Measurements from ENCODE around the gene DYRK1B. TPM values are rescaled to one million over a fixed set of nuclear protein-coding genes. Genes with fewer than 3 reads are reported as not detected.

The DYRK1B gene
- total RNA-seq, 1 experiment from 2014 or later, result 322 TPM

GRCh38 chr19:39818626-39819097 lies 15.3 kb downstream of the DYRK1B start:
- TF ChIP-seq SIN3A (IDR thresholded peaks at IDR 0.05; ENCODE audit: borderline replicate concordance, insufficient read depth, low read depth, low read length) (no peak), CTCF (IDR thresholded peaks at IDR 0.05) (no peak), TCF7L2 (IDR thresholded peaks at IDR 0.05; ENCODE audit: low read depth, low read length) (no peak), POLR2AphosphoS5 (IDR thresholded peaks at IDR 0.05; ENCODE audit: low read depth, low read length) (no peak), REST (IDR thresholded peaks at IDR 0.05; ENCODE audit: insufficient read depth in 1 of 2, low read depth in 2 of 2, low read length in 1 of 2) (no peak)
- no peak overlapping the region for H3K4me3 ChIP-seq (ENCODE audit: low read depth in 2 of 2, low read length in 2 of 2)
- H3K27ac ChIP-seq (ENCODE audit: low read length), result no peak overlapping the region
- ATAC-seq (0 out of 2 replicates have a peak, but pooled peaks have one; percentile 0), DNase-seq (ENCODE audit: low read depth, low spot score) (no peak)
- H3K36me3 ChIP-seq (ENCODE audit: control insufficient read depth, insufficient read depth, low read length), result no peaks in the 10 kb centered on the region
- in situ Hi-C loops (cut with HindIII; ENCODE audit: low pct_unique_long_range_greater_than_20kb, low sequenced_read_pairs), result no loop called here
- no TSS peak for BruUV-seq (replicated peaks)
- H3K4me1 ChIP-seq (ENCODE audit: control insufficient read depth, insufficient read depth, low read length), result peaks cover 4% of the 10 kb centered on the region
- ChIA-PET POLR2A (interaction anchor here (0.6 to 2.1 kb wide), 6 partner anchors 15 to 383 kb away, joined by 3 to 16 read pairs (median 5); partner anchors contain the start of genes DYRK1B, FBL and RPS16), CTCF (interaction anchor here (0.5 to 3.2 kb wide), 6 partner anchors 13 to 487 kb away, joined by 3 to 24 read pairs (median 3); partner anchors contain the start of gene DYRK1B)
- no peaks in the 10 kb centered on the region; the same call in 1 of the 2 replicates for H3K9me3 ChIP-seq (ENCODE audit: control insufficient read depth, insufficient read depth, low read depth, low read length)
- intact Hi-C loops (cut with micrococcal nuclease; ENCODE audit: unreplicated experiment), result no loop called here
- no peaks in the 10 kb centered on the region for H3K27me3 ChIP-seq (ENCODE audit: control insufficient read depth, insufficient read depth, low read length)

GRCh38 chr19:39817888-39818561 lies 15.9 kb downstream of the DYRK1B start:
- DNase-seq (ENCODE audit: low read depth, low spot score), result no peak
- BruUV-seq (replicated peaks), result no TSS peak
- no peaks in the 10 kb centered on the region for H3K36me3 ChIP-seq (ENCODE audit: control insufficient read depth, insufficient read depth, low read length)
- POLR2A ChIA-PET, result interaction anchor here (0.6 to 2.1 kb wide), 4 partner anchors 16 to 383 kb away, joined by 3 to 16 read pairs (median 6); partner anchors contain the start of genes DYRK1B and FBL
- H3K27ac ChIP-seq (ENCODE audit: low read length), result no peak overlapping the region
- CTCF ChIA-PET, result interaction anchor here (0.6 to 3.2 kb wide), 4 partner anchors 13 to 266 kb away, joined by 3 to 24 read pairs (median 12); no protein-coding TSS in a partner anchor
- no peaks in the 10 kb centered on the region; the same call in 1 of the 2 replicates for H3K9me3 ChIP-seq (ENCODE audit: control insufficient read depth, insufficient read depth, low read depth, low read length)
- H3K4me3 ChIP-seq (ENCODE audit: low read depth in 2 of 2, low read length in 2 of 2), result no peak overlapping the region
- intact Hi-C loops (cut with micrococcal nuclease; ENCODE audit: unreplicated experiment), result no loop called here
- no peaks in the 10 kb centered on the region for H3K4me1 ChIP-seq (ENCODE audit: control insufficient read depth, insufficient read depth, low read length)
- in situ Hi-C loops (cut with HindIII; ENCODE audit: low pct_unique_long_range_greater_than_20kb, low sequenced_read_pairs), result no loop called here
- H3K27me3 ChIP-seq (ENCODE audit: control insufficient read depth, insufficient read depth, low read length), result no peaks in the 10 kb centered on the region
- ATAC-seq, result peak; percentile 1
- TF ChIP-seq REST (IDR thresholded peaks at IDR 0.05; ENCODE audit: insufficient read depth in 1 of 2, low read depth in 2 of 2, low read length in 1 of 2) (no peak), CTCF (IDR thresholded peaks at IDR 0.05) (no peak), SIN3A (IDR thresholded peaks at IDR 0.05; ENCODE audit: borderline replicate concordance, insufficient read depth, low read depth, low read length) (no peak), POLR2AphosphoS5 (IDR thresholded peaks at IDR 0.05; ENCODE audit: low read depth, low read length) (no peak), TCF7L2 (IDR thresholded peaks at IDR 0.05; ENCODE audit: low read depth, low read length) (no peak)

Measured in Panc1 (cell line).